Smooth muscle cell (in vitro differentiated cells): ENCODE results near the gene ANGEL2. TPM values are rescaled to one million over a fixed set of nuclear protein-coding genes. Genes with fewer than 3 reads are reported as not detected.
A peak's percentile ranks its signal among the peaks of the same experiment; 100 is the strongest.

ENCODE experiments used
- DNase-seq: peaks from one replicate; lab custom pipeline; 2025; ENCODE audit not compliant: unreplicated experiment; lab: John Stamatoyannopoulos, UW
- H2AFZ ChIP-seq: fragments of 200-600 bp; sonication (generic); 2 replicates; pipeline ENCODE4 v1.6.0; 2016; ENCODE audit warnings: antibody characterized with exemption, low read depth, mild to moderate bottlenecking
- H3F3A ChIP-seq: fragments of 200-600 bp; sonication (generic); 2 replicates; pipeline ENCODE4 v1.6.0; 2017; ENCODE audit warnings: antibody characterized with exemption, low read depth
- H3K27ac ChIP-seq: fragments of 200-600 bp; sonication (generic); 2 replicates; pipeline ENCODE4 v1.5.1; 2016; ENCODE audit warnings: low read depth, mild to moderate bottlenecking
- H3K27me3 ChIP-seq: fragments of 200-600 bp; sonication (generic); 2 replicates; pipeline ENCODE4 v1.6.1; 2016; ENCODE audit warnings: low read depth, mild to moderate bottlenecking
- H3K36me3 ChIP-seq: fragments of 200-600 bp; sonication (generic); 2 replicates; pipeline ENCODE4 v1.5.1; 2016; ENCODE audit warnings: low read depth
- H3K4me1 ChIP-seq: fragments of 200-600 bp; sonication (generic); 2 replicates; pipeline ENCODE4 v1.5.1; 2016; ENCODE audit warnings: low read depth
- H3K4me2 ChIP-seq: fragments of 200-600 bp; sonication (generic); 2 replicates; pipeline ENCODE4 v1.6.0; 2016; ENCODE audit warnings: mild to moderate bottlenecking
- H3K4me3 ChIP-seq: fragments of 200-600 bp; sonication (generic); 2 replicates; pipeline ENCODE4 v1.5.1; 2016; ENCODE audit warnings: mild to moderate bottlenecking
- H3K79me2 ChIP-seq: fragments of 200-600 bp; sonication (generic); 2 replicates; pipeline ENCODE4 v1.6.0; 2016; ENCODE audit warnings: low read depth, mild to moderate bottlenecking
- H3K9ac ChIP-seq: fragments of 200-600 bp; sonication (generic); 2 replicates; pipeline ENCODE4 v1.6.0; 2016; ENCODE audit warnings: low read depth
- H3K9me3 ChIP-seq: fragments of 200-600 bp; sonication (generic); replicated peaks from 2 replicates; pipeline ENCODE4 v1.5.1; 2016; ENCODE audit warnings: low read depth
- H4K20me1 ChIP-seq: fragments of 200-600 bp; sonication (generic); 2 replicates; pipeline ENCODE4 v1.6.0; 2016; ENCODE audit warnings: low read depth
- WGBS: methylation state at CpG from one replicate; pipeline ENCODE4 v1.1.7; 2016; ENCODE audit warnings: low lambda C conversion rate; 5-methylcytosine and 5-hydroxymethylcytosine counted together
- polyA plus RNA-seq: library from polyadenylated mRNA; unstranded; fragments of >200 nt; fragmentation: Nextera tagmentation; extraction: Ambion mirVana; gene quantifications from 2 replicates; pipeline ENCODE4 v1.2.1, GENCODE V29; 2016
- total RNA-seq: library from RNA; depleted of rRNA; stranded (reverse); fragments of >200 nt; gene quantifications from 2 replicates; pipeline ENCODE4 v1.2.3, GENCODE V29; 2014
- TF ChIP-seq, protein P1 (sequence below): fragments of 200-600 bp; sonication (generic); IDR thresholded peaks from 2 replicates; pipeline ENCODE4 v1.5.1; 2017; ENCODE audit warnings: borderline replicate concordance, mild to moderate bottlenecking, antibody characterized with exemption; ENCODE audit not compliant: insufficient read depth, poor library complexity, severe bottlenecking

The ANGEL2 gene
- total and polyA plus RNA-seq, 2 experiments from 2014 or later, result 13.1 to 29.7 TPM

- Histone ChIP-seq H3K9ac (peak overlapping the region; percentile 36), H3K27ac (no peak overlapping the region), H2AFZ (peak overlapping the region; percentile 85), H3K4me1 (peaks cover 4% of the 10 kb centered on the region), H3K36me3 (no peaks in the 10 kb centered on the region), H3K79me2 (no peaks in the 10 kb centered on the region), H3F3A (no peaks in the 10 kb centered on the region), H3K4me2 (peak overlapping the region; percentile 99), H3K4me3 (peak overlapping the region; percentile 70), H4K20me1 (no peaks in the 10 kb centered on the region), H3K27me3 (no peaks in the 10 kb centered on the region), H3K9me3 (no peaks in the 10 kb centered on the region)
- TF ChIP-seq, protein P1, sequence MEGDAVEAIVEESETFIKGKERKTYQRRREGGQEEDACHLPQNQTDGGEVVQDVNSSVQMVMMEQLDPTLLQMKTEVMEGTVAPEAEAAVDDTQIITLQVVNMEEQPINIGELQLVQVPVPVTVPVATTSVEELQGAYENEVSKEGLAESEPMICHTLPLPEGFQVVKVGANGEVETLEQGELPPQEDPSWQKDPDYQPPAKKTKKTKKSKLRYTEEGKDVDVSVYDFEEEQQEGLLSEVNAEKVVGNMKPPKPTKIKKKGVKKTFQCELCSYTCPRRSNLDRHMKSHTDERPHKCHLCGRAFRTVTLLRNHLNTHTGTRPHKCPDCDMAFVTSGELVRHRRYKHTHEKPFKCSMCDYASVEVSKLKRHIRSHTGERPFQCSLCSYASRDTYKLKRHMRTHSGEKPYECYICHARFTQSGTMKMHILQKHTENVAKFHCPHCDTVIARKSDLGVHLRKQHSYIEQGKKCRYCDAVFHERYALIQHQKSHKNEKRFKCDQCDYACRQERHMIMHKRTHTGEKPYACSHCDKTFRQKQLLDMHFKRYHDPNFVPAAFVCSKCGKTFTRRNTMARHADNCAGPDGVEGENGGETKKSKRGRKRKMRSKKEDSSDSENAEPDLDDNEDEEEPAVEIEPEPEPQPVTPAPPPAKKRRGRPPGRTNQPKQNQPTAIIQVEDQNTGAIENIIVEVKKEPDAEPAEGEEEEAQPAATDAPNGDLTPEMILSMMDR, result no peak
- WGBS, result 7% methylated on average over 42 of the region's 72 CpGs
- DNase-seq, result no peak
These were observed 64.3 kb downstream of the ANGEL2 start for GRCh38 chr1:212951126-212951946.

- H3K9me3 ChIP-seq, result no peaks in the 10 kb centered on the region
- H3F3A ChIP-seq, result no peaks in the 10 kb centered on the region
- TF ChIP-seq, protein P1, result no peak
- peak within 1 kb of the TSS; percentile 99 for H3K4me2 ChIP-seq
- H3K27ac ChIP-seq, result no peak within 1 kb of the TSS
- peaks cover 4% of the 10 kb centered on the region for H3K4me1 ChIP-seq
- H3K4me3 ChIP-seq, result peak within 1 kb of the TSS; percentile 70
- peak; percentile 45 for DNase-seq
- no peaks in the 10 kb centered on the region for H3K79me2 ChIP-seq
- H3K27me3 ChIP-seq, result no peaks in the 10 kb centered on the region
- no peaks in the 10 kb centered on the region for H3K36me3 ChIP-seq
- peak within 1 kb of the TSS; percentile 36 for H3K9ac ChIP-seq
- no peaks in the 10 kb centered on the region for H4K20me1 ChIP-seq
- 1% methylated on average over 54 of the region's 61 CpGs for WGBS
- H2AFZ ChIP-seq, result peak within 1 kb of the TSS; percentile 85
These were observed 65.2 kb downstream of the ANGEL2 start, which contains the start of gene VASH2 for GRCh38 chr1:212950243-212951125. Gene VASH2, plus strand, starts transcription at chr1:212950541. Its CDS starts 1,002 bp downstream, at chr1:212951543.

GRCh38 chr1:212949771-212950170, 65.9 kb downstream of the ANGEL2 start:
- Histone ChIP-seq H3K4me3 (peak overlapping the region; percentile 70), H3K79me2 (no peaks in the 10 kb centered on the region), H2AFZ (peak overlapping the region; percentile 82), H3K4me1 (peaks cover 4% of the 10 kb centered on the region), H3K9me3 (no peaks in the 10 kb centered on the region), H3K27me3 (no peaks in the 10 kb centered on the region), H3K36me3 (no peaks in the 10 kb centered on the region), H3K27ac (no peak overlapping the region), H3F3A (no peaks in the 10 kb centered on the region), H3K4me2 (peak overlapping the region; percentile 99), H4K20me1 (no peaks in the 10 kb centered on the region), H3K9ac (no peak overlapping the region)
- 25% methylated on average over 2 of the region's 2 CpGs for WGBS
- DNase-seq, result no peak
- TF ChIP-seq, protein P1, result no peak
